HG03521 (cell line): Measurements from ENCODE around the gene E4F1.

Source experiments
- ATAC-seq: cut with Tn5 transposase; IDR thresholded peaks from one replicate; pipeline ENCODE4 v1.9.1; 2021; ENCODE audit warnings: mild to moderate bottlenecking, moderate library complexity; ENCODE audit not compliant: unreplicated experiment

The E4F1 gene

DNA sequence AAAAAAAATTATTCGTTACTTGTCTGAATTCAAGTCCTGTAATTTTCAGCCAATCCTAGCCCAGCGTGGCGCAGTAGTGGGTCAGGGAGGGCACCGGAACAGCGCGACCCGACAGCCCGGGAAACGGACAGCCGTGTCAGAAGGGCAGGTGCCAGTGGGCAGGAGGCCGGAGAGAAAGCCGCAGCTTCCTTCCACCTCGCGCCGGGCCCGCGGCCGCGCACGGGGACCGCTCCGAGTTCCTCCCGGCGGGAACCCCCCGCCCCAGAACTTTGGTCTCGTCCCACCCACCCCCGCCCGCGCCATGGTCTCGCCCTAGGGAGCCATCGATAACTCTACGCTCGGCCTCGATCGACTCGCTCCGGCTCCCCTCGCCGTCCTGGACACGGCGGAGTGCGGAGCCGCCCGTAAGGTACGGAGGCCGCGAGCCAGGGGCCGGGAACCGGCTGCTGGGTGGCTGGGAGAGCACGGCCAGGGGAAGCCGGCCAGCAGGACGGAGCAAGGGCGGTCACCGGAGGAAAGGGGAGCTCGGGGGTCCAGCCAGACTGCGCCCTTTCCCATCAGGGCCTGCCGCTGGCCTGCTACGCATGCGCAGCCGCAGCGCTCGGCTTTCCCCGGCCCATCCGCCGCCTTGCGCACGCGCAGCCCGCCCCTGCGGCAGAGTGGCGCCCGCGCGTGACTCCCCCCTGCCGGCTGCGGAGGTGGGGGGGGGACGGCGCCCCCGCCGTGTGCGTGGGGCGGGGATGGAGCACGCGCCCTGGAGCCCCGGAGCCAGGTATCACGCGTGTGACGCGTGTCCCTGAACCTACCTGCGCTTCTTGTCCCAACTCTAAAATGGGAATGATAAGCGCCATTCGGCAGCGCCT, 18.1 kb upstream of the E4F1 start, which contains the start of gene MLST8:
Gene MLST8 (plus strand): TSS at position 351 of the 863 bp plus-strand sequence. CDS start 632 bp downstream, outside the sequence.
- peak; percentile 71 for ATAC-seq

DNA sequence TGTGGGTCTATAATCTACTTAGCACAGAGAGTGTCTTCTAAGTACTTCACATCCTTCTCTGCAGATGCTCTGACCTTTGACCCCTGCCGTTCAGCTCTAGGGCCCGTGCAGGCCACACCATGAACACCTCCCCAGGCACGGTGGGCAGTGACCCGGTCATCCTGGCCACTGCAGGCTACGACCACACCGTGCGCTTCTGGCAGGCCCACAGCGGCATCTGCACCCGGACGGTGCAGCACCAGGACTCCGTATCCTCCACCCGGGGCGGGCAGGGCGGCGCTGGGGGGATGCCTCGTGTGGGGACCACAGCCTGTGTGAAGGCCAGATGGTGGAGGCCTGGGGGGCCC, 17.5 kb upstream of the E4F1 start:
- peak; percentile 10 for ATAC-seq

DNA sequence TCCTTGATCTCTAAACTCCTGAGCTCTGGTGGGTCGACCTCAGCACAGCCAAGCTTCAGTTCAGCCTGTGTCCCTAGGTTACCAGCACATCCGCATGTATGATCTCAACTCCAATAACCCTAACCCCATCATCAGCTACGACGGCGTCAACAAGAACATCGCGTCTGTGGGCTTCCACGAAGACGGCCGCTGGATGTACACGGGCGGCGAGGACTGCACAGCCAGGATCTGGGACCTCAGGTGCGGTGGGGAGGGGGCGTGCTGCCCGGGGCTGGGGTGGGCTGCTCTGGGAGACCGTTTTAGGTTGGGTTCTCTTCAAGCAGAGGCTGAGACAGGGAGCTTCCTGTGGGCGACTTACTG, 17.0 kb upstream of the E4F1 start:
- ATAC-seq = no peak

DNA sequence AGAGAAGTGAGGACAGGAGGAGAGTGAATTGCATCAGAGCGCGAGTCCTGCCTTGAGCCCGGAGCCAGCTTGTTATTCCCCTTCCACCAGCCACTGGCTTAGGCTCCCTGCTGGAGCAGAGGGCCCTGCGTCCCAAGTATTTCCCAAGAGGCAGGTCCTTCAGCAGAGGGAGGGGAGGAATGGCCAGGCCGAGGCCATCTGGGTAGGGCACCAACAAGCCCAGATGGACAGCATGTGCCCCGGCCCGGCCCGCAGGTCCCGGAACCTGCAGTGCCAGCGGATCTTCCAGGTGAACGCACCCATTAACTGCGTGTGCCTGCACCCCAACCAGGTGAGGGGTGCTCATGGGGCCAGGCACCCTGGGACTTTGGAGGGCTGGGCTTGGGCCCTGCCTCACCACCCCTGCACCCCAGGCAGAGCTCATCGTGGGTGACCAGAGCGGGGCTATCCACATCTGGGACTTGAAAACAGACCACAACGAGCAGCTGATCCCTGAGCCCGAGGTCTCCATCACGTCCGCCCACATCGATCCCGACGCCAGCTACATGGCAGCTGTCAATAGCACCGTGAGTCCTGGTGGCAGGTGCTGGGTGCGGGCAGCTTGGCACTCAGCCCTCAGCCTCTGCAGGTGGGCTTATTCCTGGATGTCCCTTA, 16.5 kb upstream of the E4F1 start:
- ATAC-seq = no peak

DNA sequence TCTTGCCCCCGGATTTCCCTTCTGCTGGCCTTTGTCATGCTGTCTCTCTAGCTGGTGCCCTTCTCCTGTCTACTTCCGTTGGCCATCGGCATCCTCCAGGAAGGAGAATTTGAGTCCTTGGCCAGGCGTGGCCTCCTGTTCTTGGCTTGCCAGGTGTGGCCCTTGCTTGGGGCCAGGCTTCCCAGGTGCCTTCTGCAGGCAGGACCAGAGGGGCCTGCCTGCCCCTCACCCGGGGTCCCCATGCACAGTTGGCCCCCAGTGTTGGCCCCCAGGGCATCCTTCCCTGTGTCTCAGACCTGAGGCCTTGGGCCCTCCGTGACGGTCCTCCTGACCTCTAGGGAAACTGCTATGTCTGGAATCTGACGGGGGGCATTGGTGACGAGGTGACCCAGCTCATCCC, 15.5 kb upstream of the E4F1 start:
- ATAC-seq = no peak

GRCh38 chr16:2208308-2208707, 15.1 kb upstream of the E4F1 start:
- ATAC-seq = no peak

DNA sequence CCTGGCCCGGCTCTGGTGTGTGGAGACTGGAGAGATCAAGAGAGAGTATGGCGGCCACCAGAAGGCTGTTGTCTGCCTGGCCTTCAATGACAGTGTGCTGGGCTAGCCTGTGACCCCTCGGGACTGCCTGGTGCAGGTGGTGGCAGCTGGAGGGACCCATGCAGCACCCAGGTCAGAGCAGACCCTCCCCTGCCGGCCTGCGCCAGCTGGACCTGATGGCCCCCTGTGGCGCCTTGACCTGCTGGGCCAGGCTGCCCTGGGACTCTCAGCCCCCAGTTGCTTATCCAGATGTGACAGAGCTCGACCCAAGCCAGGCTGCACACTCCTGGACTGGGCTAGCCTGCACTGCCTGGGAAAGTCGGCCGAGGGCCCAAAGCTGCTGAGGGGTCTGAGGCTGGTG, 14.6 kb upstream of the E4F1 start:
- ATAC-seq = no peak

GRCh38 chr16:2209258-2210008, 14.0 kb upstream of the E4F1 start:
- no peak for ATAC-seq

DNA sequence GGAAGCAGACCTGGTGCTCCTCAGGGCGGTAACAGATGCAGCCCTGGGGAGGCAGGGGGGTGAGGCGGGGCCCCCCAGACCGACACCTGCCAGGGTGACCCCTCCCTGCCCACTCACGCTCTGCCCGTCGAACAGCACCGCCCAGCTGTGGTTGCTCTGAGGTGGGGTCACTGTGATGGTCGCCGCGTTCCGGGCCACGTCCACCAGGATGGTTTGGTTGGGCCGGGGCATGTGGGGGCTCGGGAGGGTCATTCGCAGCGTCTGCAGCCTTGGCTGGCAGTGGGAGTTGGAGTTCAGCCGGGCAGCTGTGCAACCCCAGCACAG, 13.4 kb upstream of the E4F1 start:
- no peak for ATAC-seq

DNA sequence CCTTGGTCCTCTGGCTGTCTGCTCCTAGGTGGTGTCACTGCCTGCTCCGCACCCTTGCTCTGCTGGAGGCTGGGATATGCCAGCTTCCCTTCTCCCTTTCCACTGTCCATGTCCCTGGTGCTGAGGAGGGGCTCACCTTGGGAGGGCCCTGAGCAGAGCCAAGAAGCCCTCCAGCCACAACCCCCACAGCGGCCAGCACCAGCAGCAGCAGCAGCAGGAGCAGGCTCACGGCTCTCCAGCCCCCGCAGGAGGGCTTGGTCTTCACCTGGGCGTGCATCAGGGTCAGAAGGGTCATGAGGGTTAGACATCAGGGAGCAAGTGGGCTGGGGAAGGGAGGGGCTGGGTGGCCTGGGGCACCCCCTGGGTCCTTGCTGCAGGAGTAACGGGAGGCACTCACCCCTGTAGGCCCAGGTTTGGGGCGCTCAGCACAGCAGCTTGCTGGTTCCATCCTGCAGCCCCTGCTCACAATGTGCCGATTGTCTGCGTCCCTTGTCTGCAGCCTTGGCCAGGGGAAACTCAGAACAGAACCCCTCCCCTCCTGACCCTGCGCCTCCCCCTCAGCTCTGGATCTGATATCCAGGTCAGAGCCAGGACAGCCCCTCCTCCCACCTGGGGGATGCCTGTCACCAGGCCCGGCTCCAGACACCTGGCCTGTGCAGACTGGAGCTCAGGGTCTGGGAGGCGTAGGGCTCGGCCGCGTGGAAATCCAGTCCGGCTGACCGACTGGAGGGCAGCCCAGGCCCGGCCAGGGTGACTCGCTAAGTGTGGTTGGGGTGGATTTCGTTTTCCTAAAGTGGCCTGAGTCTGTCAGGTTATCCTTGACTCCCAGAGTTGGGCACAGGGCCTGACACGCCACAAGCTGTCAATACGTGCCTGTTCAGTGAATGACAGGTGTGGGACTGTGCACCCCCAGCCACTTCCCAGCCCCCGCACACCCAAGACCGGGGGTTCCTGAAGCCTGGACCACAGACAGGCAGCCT, 12.7 kb upstream of the E4F1 start, which contains the start of gene BRICD5:
Gene BRICD5 (minus strand): TSS at position 478 of the 980 bp plus-strand sequence. CDS start 30 bp downstream, at position 448.
- ATAC-seq = no peak

DNA sequence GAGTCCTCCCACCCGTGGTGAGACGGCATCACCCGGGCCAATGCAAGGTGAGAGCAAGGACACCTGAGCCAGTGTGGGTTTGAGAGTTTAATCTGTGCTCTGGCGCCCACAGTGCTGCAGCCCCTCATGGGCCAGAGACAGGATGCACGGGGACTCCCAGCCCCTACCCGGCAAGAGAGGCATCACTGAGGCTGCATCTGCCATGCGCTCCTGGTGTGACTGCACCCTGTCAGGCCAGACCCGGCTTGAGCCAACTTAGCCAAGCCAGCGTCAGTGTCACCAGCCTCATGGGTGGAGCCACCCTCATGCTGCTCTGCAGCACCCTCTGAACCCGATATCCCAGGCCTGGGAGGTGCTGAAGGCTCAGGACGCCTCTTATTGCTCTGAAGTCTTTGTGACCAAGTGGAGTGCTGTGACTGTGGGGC, 11.5 kb upstream of the E4F1 start:
- no peak for ATAC-seq

DNA sequence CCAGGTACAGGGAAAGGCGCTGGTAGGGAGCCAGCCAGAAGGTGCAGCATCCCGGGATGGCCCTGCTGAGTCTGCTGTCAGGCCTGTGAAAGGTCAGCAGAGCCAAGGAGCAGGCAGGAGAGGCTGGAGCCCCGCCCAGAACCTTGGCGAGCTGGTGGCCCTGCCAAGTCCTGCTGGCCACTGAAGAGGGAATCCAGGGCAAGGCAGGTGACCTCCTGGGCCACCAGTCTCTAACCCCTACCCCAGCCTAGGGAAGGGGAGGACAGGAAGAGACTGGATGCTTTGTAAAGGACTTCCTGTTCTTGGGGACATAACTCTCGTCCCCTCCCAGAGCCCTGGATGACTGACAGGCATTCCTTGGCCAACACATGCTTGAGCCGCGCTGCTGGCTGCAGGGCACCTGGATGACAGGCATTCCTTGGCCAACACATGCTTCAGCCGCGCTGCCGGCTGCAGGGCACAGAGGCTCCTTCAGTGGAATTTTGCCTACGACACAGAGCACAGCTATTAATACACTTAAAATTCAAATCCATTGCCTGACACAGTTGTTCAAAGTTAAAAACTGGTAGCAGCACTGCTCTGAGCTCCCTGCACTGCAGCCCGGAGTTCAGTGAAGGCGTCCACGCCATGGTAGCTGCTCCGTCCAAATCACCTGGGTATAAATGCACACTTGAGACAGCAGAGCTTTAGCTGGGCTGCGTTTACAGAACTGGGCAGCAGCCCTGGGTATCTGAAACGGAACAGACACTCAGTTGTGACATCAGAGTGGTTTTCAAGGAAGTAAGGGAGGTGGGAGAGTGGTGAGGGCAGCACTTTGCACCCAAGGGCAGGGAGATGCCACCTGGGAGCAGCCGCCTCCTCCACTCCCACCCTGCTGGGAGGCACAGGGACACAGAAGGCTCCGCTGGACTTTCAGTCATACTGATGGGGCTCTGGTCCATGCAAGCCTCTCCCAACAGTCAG, 10.7 kb upstream of the E4F1 start:
- no peak for ATAC-seq

DNA sequence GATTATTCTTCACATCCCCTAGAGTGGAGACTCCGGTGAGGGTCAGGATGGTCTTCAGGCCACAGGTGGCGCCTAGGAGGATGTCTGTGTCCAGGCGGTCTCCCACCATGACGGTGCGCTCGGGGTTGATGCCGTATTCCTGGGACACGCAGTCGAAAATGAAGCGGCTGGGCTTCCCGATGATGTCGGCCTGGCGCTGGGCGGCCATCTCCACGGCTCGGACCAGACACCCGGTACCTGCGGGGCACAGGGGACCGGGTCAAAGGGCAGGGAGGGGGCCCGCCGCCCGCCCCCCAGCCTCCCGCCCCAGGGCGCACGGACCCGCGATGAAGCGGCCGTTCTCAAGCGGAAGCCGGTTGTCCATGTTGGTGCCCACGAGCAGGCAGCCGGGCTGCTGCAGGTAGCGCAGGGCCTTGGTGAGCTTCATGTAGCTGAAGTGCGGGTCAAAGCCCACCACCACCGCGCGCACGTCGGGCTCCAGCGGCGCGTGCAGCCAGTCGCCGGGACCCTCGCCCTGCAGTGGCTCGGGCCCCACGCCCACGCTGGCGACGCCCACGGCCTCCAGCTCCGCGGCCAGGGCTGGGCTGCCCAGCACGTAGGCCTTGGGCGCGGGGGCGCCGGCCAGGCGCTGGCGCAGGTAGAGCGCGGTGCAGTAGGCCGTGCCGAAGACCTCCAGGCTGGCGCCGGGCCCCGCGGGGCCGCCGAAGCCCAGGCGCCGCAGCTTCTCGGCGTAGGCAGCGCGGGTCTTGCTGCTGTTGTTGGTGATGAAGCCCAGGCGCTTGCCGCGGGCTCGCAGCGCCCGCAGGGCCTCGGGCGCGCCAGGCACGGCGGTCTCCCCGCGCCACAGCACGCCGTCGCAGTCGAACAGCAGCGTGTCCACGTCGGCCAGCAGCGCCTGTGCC, 9.3 kb upstream of the E4F1 start:
- ATAC-seq = peak; percentile 7

DNA sequence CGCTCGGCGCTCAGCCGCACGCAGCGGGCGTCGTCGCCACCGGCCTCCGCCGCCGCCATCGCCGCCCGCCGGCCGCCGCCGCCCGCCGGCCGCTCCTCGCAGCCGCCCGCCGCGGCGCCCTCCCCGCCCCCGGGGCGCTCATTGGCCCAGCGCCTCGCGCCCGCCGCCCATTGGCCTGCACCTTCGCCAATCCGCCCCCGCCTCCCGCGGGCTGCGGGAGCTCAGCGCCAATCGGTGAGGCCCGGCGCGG, 8.7 kb upstream of the E4F1 start, which contains the start of gene PGP:
Gene PGP (minus strand): TSS at position 122 of the 250 bp plus-strand sequence. CDS start 63 bp downstream, at position 59.
- peak; percentile 88 for ATAC-seq

- no peak for ATAC-seq
These were observed 7.1 kb upstream of the E4F1 start for GRCh38 chr16:2216330-2216729.

DNA sequence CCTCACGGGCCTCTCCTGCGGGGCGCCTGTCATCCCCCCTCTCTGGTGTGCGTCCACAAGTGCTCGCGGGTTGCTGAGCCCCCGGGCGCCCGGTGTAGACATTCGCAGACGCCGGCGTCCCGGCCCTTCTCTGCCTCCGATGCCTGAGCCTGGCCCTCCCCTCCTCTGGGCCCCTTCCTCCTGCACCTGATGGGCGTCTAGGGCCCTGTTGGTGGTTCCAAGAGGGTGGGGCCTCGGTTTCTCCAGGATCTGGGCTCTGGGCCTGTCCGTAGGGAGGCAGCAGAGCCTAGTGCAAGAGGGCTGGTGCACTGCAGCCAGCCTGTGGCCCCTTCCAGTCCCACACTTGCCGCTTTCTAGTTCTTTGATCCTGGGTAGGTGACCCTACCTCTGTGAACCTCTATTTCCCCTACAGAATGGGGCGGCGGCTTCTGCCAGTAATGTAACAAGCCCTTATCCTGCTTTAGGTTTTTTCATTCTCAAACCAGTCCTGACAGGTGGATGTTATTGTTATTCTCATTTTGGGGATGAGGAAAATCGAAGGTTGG, 623 bp downstream of the E4F1 start:
- ATAC-seq = peak; percentile 10

DNA sequence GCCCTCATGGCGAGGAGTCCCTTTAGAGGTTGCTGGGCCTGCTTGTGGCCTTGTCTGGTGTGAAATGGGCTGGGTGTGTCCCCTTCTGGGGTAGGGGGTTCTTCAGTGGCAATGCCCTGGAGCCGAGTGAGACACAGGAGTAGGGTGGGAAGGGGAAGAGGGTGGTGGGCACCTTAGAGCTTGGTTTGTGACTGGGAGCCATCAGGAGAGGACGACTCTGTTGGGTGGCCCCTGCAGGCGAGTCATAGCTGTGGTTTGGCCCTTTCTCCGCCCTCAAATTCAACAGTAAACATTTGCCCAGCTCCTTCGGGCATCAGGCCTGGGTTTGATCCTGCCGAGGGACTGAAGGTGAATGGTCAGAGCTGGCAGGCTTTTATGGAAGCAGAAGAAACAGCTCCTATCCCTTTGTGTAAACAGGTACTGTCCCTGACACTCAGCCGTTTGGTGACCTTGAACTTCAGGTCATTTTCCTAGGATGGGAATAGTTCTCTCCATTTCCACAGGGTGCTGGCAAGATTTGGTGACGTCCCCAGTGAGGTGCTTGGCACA, 2.9 kb downstream of the E4F1 start:
- ATAC-seq = no peak

DNA sequence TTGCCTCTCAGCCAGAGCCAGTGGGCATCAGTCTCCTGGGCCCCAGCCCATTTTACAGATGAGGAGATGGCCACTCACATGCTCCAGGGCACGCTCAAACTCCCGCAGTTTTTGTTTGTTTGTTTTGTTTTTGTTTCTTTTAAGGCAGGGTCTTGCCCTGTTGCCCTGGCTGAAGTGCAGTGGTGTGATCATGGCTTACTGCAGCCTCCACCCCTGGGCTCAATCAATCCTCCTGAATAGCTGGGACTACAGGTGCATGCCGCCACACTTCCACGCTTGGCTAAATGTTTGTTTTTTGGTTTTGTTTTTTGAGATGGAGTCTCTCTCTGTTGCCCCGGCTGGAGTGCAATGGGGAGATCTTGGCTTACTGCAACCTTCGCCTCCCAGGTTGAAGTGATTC, 3.5 kb downstream of the E4F1 start:
- no peak for ATAC-seq
